ENCODE measurements around the gene OVCA2.

The OVCA2 gene

GRCh38 chr17:2029911-2030778 is 11.7 kb upstream of the OVCA2 start, which contains the start of gene DPH1:
DPH1 (plus strand) TSS chr17:2030153; CDS start chr17:2030170, 17 bp downstream.
- DNase-seq (ENCODE audit: low read depth), result peak; percentile 77
- peak within 1 kb of the TSS; percentile 100 for H3K4me3 ChIP-seq (ENCODE audit: low read depth, low read length)

GRCh38 chr17:2030779-2031163 is 11.1 kb upstream of the OVCA2 start:
- H3K4me3 ChIP-seq (ENCODE audit: low read depth, low read length), result peak overlapping the region; percentile 100
- DNase-seq (ENCODE audit: low read depth), result no peak

GRCh38 chr17:2033153-2033552 is 8.7 kb upstream of the OVCA2 start:
- no peak for DNase-seq (ENCODE audit: low read depth)
- no peak overlapping the region for H3K4me3 ChIP-seq (ENCODE audit: low read depth, low read length)

GRCh38 chr17:2034157-2034556 is 7.7 kb upstream of the OVCA2 start:
- H3K4me3 ChIP-seq (ENCODE audit: low read depth, low read length), result no peak overlapping the region
- DNase-seq (ENCODE audit: low read depth), result no peak

GRCh38 chr17:2034806-2035540 is 6.8 kb upstream of the OVCA2 start:
- H3K4me3 ChIP-seq (ENCODE audit: low read depth, low read length), result no peak overlapping the region

GRCh38 chr17:2035541-2036488 is 6.0 kb upstream of the OVCA2 start:
- no peak for DNase-seq (ENCODE audit: low read depth)
- H3K4me3 ChIP-seq (ENCODE audit: low read depth, low read length), result no peak overlapping the region

More at GRCh38 chr17:2034806-2035540, 6.8 kb upstream of the OVCA2 start:
- DNase-seq (ENCODE audit: low read depth), result peak; percentile 82

GRCh38 chr17:2037155-2037554 is 4.7 kb upstream of the OVCA2 start:
- no peak overlapping the region for H3K4me3 ChIP-seq (ENCODE audit: low read depth, low read length)
- DNase-seq (ENCODE audit: low read depth), result no peak

GRCh38 chr17:2040219-2040827 is 1.5 kb upstream of the OVCA2 start:
- H3K4me3 ChIP-seq (ENCODE audit: low read depth, low read length), result no peak overlapping the region

GRCh38 chr17:2040942-2041560 is 771 bp upstream of the OVCA2 start:
- H3K4me3 ChIP-seq (ENCODE audit: low read depth, low read length), result peak overlapping the region; percentile 74
- DNase-seq (ENCODE audit: low read depth), result no peak

More at GRCh38 chr17:2040219-2040827, 1.5 kb upstream of the OVCA2 start:
- DNase-seq (ENCODE audit: low read depth), result no peak

GRCh38 chr17:2042390-2042847 is 597 bp downstream of the OVCA2 start:
- peak overlapping the region; percentile 74 for H3K4me3 ChIP-seq (ENCODE audit: low read depth, low read length)
- DNase-seq (ENCODE audit: low read depth), result no peak

- no peak for DNase-seq (ENCODE audit: low read depth)
- H3K4me3 ChIP-seq (ENCODE audit: low read depth, low read length), result peak overlapping the region; percentile 74
These were observed 1.1 kb downstream of the OVCA2 start for GRCh38 chr17:2042933-2043332.

GRCh38 chr17:2043785-2044184 is 2.0 kb downstream of the OVCA2 start:
- no peak overlapping the region for H3K4me3 ChIP-seq (ENCODE audit: low read depth, low read length)
- no peak for DNase-seq (ENCODE audit: low read depth)

GRCh38 chr17:2044263-2044894 is 2.6 kb downstream of the OVCA2 start:
- no peak overlapping the region for H3K4me3 ChIP-seq (ENCODE audit: low read depth, low read length)
- DNase-seq (ENCODE audit: low read depth), result no peak

- DNase-seq (ENCODE audit: low read depth), result no peak
- no peak overlapping the region for H3K4me3 ChIP-seq (ENCODE audit: low read depth, low read length)
These were observed 5.8 kb downstream of the OVCA2 start for GRCh38 chr17:2047590-2047989.

GRCh38 chr17:2048805-2049204 is 7.0 kb downstream of the OVCA2 start:
- peak overlapping the region; percentile 69 for H3K4me3 ChIP-seq (ENCODE audit: low read depth, low read length)
- no peak for DNase-seq (ENCODE audit: low read depth)

- H3K4me3 ChIP-seq (ENCODE audit: low read depth, low read length), result peak overlapping the region; percentile 69
- no peak for DNase-seq (ENCODE audit: low read depth)
These were observed 7.8 kb downstream of the OVCA2 start for GRCh38 chr17:2049333-2050299.
